HUES48 (cell line): ENCODE measurements around the gene AMBP.

Experiments
- H3K27ac ChIP-seq: one replicate; pipeline ENCODE4 v1.7.0; 2013; ENCODE audit warnings: low read depth, low read length, inconsistent platforms
- H3K27me3 ChIP-seq: 2 replicates; pipeline ENCODE4 v1.6.1; 2013; ENCODE audit warnings: mild to moderate bottlenecking, low read length; ENCODE audit not compliant: control insufficient read depth, insufficient read depth
- H3K36me3 ChIP-seq: 2 replicates; pipeline ENCODE4 v1.6.1; 2013; ENCODE audit warnings: low read length; ENCODE audit not compliant: control insufficient read depth, insufficient read depth
- H3K4me1 ChIP-seq: 2 replicates; pipeline ENCODE4 v1.6.1; 2013; ENCODE audit warnings: mild to moderate bottlenecking, low read length; ENCODE audit not compliant: control insufficient read depth, insufficient read depth
- H3K4me3 ChIP-seq: 2 replicates; pipeline ENCODE4 v1.5.1; 2013; ENCODE audit warnings: mild to moderate bottlenecking, low read depth, low read length
- H3K9ac ChIP-seq: 2 replicates; pipeline ENCODE4 v1.6.1; 2013; ENCODE audit warnings: mild to moderate bottlenecking, low read depth, low read length, moderate library complexity
- H3K9me3 ChIP-seq: 2 replicates; pipeline ENCODE4 v1.6.1; 2013; ENCODE audit warnings: low read length; ENCODE audit not compliant: control insufficient read depth, insufficient read depth

AMBP gene

DNA sequence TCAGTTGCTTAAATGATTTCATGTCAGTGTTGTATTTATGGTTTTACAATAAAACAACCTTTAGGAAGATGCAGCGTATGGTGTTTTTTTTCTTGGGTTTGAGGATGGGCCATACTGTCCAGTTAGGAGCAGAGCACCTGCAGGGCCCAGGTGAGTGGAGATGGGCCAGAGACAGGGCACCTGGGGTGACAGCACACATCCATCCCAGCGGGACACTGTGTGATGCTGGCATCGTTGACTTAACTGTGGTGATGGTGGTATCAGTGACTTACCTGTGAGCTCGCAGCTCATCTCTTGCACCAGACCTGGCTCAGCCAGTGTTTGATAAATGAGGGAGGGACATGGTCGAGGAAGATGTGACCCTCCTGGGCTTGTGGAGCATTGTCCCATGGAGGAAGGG, 21.6 kb downstream of the AMBP start:
- no peaks in the 10 kb centered on the region for H3K4me1 ChIP-seq
- H3K27me3 ChIP-seq, result no peaks in the 10 kb centered on the region
- H3K4me3 ChIP-seq, result no peak overlapping the region
- H3K36me3 ChIP-seq, result peaks cover 10% of the 10 kb centered on the region; the same call in 1 of the 2 replicates
- H3K9ac ChIP-seq, result no peak overlapping the region
- no peaks in the 10 kb centered on the region for H3K9me3 ChIP-seq
- no peak overlapping the region for H3K27ac ChIP-seq

- H3K27me3 ChIP-seq, result no peaks in the 10 kb centered on the region
- no peak overlapping the region for H3K9ac ChIP-seq
- H3K27ac ChIP-seq, result no peak overlapping the region
- H3K9me3 ChIP-seq, result no peaks in the 10 kb centered on the region
- no peak overlapping the region for H3K4me3 ChIP-seq
- H3K4me1 ChIP-seq, result no peaks in the 10 kb centered on the region
- H3K36me3 ChIP-seq, result peaks cover 12% of the 10 kb centered on the region; the same call in 1 of the 2 replicates
Measured at GRCh38 chr9:114055894-114056293, 22.2 kb downstream of the AMBP start.

DNA sequence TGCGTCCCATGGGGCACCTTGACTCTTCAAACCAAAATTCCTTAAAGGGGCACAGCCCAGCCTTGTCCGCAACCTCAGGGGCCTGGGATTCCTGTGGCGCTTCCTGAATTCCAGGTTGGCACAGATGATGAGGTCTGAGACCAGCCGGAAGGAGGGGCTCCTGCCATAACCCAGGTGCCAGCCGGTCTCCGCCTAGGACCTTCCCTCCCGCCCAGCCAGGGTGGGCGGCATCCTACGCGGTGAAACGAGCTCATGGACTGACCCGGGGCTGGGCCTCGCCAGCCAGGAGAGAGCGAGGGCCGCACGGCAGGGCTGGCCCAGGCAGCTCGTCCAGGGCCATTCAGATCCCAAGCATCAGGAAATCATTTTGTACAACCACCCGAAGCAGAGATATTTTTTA, 23.0 kb downstream of the AMBP start:
- Histone ChIP-seq H3K27ac (no peak overlapping the region), H3K9me3 (no peaks in the 10 kb centered on the region), H3K27me3 (no peaks in the 10 kb centered on the region), H3K4me3 (no peak overlapping the region), H3K9ac (no peak overlapping the region), H3K4me1 (no peaks in the 10 kb centered on the region), H3K36me3 (peaks cover 18% of the 10 kb centered on the region)

GRCh38 chr9:114054191-114054690, 23.9 kb downstream of the AMBP start:
- no peaks in the 10 kb centered on the region for H3K9me3 ChIP-seq
- H3K27me3 ChIP-seq, result no peaks in the 10 kb centered on the region
- H3K4me3 ChIP-seq, result no peak overlapping the region
- no peak overlapping the region for H3K9ac ChIP-seq
- peaks cover 26% of the 10 kb centered on the region for H3K36me3 ChIP-seq
- no peak overlapping the region for H3K27ac ChIP-seq
- H3K4me1 ChIP-seq, result no peaks in the 10 kb centered on the region

GRCh38 chr9:114053246-114054005, 24.7 kb downstream of the AMBP start:
- H3K27me3 ChIP-seq, result no peaks in the 10 kb centered on the region
- H3K9me3 ChIP-seq, result no peaks in the 10 kb centered on the region
- peaks cover 34% of the 10 kb centered on the region for H3K36me3 ChIP-seq
- H3K27ac ChIP-seq, result no peak overlapping the region
- no peak overlapping the region for H3K9ac ChIP-seq
- H3K4me3 ChIP-seq, result no peak overlapping the region
- H3K4me1 ChIP-seq, result no peaks in the 10 kb centered on the region

DNA sequence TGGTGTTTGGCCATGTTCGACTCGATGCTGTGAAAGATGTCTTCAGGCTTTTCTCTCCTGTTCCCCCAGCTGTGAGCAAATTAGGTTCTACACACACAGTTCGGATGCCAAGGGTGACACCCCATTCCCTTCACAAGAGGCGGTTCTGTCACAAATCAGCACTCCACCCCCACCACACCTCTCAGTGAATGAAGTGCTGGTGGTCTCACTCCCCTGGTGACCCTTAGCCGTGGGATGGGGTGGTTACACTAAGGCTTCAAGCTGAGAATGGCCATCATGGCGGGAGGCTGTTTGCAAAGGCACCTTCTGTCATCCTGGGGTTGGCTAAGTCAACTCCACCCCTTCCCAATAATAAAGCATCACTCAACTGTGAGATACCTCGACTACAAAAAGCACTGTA, 26.4 kb downstream of the AMBP start:
- no peaks in the 10 kb centered on the region for H3K9me3 ChIP-seq
- no peak overlapping the region for H3K4me3 ChIP-seq
- H3K27ac ChIP-seq, result no peak overlapping the region
- H3K27me3 ChIP-seq, result no peaks in the 10 kb centered on the region
- no peak overlapping the region for H3K9ac ChIP-seq
- no peaks in the 10 kb centered on the region for H3K4me1 ChIP-seq
- H3K36me3 ChIP-seq, result peaks cover 41% of the 10 kb centered on the region

- Histone ChIP-seq H3K36me3 (peaks cover 41% of the 10 kb centered on the region), H3K4me3 (no peak overlapping the region), H3K4me1 (no peaks in the 10 kb centered on the region), H3K27ac (no peak overlapping the region), H3K9ac (no peak overlapping the region), H3K9me3 (no peaks in the 10 kb centered on the region), H3K27me3 (no peaks in the 10 kb centered on the region)
Measured at GRCh38 chr9:114051281-114051680, 26.8 kb downstream of the AMBP start.

GRCh38 chr9:114050646-114051045, 27.5 kb downstream of the AMBP start:
- no peak overlapping the region for H3K27ac ChIP-seq
- no peaks in the 10 kb centered on the region for H3K27me3 ChIP-seq
- no peak overlapping the region for H3K9ac ChIP-seq
- H3K4me3 ChIP-seq, result no peak overlapping the region
- no peaks in the 10 kb centered on the region for H3K9me3 ChIP-seq
- H3K36me3 ChIP-seq, result peaks cover 41% of the 10 kb centered on the region
- no peaks in the 10 kb centered on the region for H3K4me1 ChIP-seq

GRCh38 chr9:114050226-114050568, 27.9 kb downstream of the AMBP start:
- H3K27ac ChIP-seq, result no peak overlapping the region

GRCh38 chr9:114049441-114050225, 28.5 kb downstream of the AMBP start:
- Histone ChIP-seq H3K36me3 (peaks cover 41% of the 10 kb centered on the region), H3K27ac (no peak overlapping the region), H3K4me1 (no peaks in the 10 kb centered on the region), H3K4me3 (no peak overlapping the region), H3K9ac (no peak overlapping the region), H3K27me3 (no peaks in the 10 kb centered on the region), H3K9me3 (no peaks in the 10 kb centered on the region)

More at GRCh38 chr9:114050226-114050568, 27.9 kb downstream of the AMBP start:
- no peaks in the 10 kb centered on the region for H3K4me1 ChIP-seq
- peaks cover 41% of the 10 kb centered on the region for H3K36me3 ChIP-seq
- H3K9me3 ChIP-seq, result no peaks in the 10 kb centered on the region
- no peak overlapping the region for H3K9ac ChIP-seq
- no peaks in the 10 kb centered on the region for H3K27me3 ChIP-seq
- H3K4me3 ChIP-seq, result no peak overlapping the region
